ENCODE data around the gene DCLK3.

DNA sequence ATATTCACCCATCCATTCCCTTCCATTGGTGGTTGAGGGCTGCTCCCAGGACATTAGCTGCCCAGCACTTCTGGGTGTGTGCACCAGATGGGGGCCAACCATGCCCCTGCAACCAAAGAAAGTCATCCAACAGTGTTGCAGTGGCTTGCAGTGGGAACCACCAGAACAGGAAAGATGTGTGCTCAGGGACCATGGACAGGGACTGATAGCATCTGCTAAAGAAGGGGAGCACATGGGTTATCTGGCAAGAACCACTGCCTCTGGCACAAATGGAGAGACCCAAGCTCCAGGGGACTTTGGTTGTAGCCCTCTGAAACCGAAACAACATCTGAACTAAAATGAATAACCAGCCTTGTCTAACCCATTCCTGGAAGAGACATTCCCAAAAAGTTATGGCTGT is 8.1 kb downstream of the DCLK3 start:
- TF ChIP-seq, protein P1, sequence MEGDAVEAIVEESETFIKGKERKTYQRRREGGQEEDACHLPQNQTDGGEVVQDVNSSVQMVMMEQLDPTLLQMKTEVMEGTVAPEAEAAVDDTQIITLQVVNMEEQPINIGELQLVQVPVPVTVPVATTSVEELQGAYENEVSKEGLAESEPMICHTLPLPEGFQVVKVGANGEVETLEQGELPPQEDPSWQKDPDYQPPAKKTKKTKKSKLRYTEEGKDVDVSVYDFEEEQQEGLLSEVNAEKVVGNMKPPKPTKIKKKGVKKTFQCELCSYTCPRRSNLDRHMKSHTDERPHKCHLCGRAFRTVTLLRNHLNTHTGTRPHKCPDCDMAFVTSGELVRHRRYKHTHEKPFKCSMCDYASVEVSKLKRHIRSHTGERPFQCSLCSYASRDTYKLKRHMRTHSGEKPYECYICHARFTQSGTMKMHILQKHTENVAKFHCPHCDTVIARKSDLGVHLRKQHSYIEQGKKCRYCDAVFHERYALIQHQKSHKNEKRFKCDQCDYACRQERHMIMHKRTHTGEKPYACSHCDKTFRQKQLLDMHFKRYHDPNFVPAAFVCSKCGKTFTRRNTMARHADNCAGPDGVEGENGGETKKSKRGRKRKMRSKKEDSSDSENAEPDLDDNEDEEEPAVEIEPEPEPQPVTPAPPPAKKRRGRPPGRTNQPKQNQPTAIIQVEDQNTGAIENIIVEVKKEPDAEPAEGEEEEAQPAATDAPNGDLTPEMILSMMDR (conservative IDR thresholded peaks at IDR 0.05; ENCODE audit: low read depth, low read length): no peak
- no peak for TF ChIP-seq EZH2 (IDR thresholded peaks at IDR 0.05; ENCODE audit: borderline replicate concordance, low read depth, low read length, poor library complexity, severe bottlenecking)
